HG03097 (cell line): ENCODE measurements around the gene RIPK3.
"Not testable (repeated sequence)": the region's sequence is repeated elsewhere in the genome, so short reads cannot be mapped to it uniquely, and the experiment has no call there.

Experiments used
- ATAC-seq: cut with Tn5 transposase; IDR thresholded peaks from one replicate; pipeline ENCODE4 v1.9.1; 2021; ENCODE audit not compliant: unreplicated experiment, low FRiP score

Gene RIPK3

DNA sequence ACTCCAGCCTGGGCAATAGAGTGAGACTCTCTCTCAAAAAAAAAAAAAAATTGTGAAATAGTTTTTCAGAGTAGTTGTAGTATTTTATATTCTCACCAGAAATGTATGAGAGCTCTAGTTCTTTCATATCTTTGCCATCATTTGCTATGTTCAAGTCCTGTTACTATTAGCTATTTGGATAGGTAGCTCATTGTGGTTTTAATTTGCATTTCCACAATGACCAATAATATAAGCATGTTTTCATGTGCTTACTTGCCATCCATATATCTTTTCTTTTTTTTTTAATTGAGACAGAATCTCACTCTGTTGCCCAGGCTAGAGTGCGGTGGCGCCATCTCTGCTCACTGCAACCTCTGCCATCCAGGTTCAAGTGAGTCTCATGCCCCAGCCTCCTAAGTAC is 8.4 kb upstream of the RIPK3 start:
- ATAC-seq: no peak

GRCh38 chr14:24347134-24347533 is 7.3 kb upstream of the RIPK3 start:
- ATAC-seq: no peak

- no peak for ATAC-seq
These were observed 4.2 kb upstream of the RIPK3 start for GRCh38 chr14:24343795-24344660.

- no peak for ATAC-seq
These were observed 3.1 kb upstream of the RIPK3 start for GRCh38 chr14:24342889-24343288.

DNA sequence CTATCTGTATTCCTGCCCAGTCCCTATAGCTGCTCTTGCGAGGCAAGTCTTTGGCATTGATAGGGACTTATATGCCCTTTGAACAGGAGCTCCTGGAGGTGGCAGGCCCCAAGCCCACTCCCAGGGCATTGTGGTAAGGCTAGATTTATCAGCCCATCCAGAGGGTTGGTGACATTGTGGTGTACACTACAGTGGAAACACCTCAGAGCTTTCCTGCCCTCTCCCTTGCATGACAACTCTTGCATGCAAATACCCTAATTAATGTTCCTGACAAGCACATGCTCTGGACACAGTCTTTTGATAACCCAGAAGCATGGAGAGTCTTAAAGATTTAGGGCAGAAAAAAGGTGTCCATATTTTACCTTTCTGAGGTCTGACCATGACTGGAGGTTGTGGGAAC is 815 bp upstream of the RIPK3 start:
- ATAC-seq: no peak

DNA sequence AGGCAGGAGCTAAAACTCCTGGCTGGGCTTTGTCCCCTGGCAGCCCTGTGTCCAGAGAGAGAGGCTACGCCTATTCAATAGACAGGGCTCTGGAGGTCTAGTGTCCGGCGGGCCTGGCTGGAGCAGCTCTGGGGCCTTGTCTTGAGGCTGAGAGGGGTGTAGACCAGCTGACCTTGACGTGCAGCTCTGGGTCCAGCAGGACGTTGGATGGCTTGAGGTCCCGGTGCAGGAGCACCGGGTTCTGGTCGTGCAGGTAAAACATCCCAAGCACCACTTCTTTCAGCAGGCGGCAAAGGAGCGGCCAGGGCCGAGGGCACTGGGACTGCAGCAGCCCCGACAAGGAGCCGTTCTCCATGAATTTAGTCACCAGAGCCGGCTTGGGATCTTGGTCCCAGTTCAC is 948 bp downstream of the RIPK3 start:
- ATAC-seq: no peak

DNA sequence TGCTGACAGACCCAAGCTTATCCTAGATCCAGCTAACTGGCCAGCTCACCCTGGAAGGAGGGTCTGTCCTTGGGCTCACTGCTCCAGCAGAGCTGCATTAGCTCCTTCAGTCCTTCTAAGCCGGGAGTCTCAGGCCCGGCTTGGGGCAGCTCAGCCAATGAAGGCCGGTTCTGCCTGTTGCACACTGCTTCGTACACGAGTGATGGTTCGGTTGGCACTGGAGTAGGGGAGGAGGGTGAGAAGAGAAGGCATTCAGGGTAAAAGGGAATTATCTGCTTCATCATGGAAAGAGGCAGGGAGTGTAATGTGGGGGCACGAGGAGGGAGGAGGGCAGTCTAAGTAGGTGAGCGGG is 2.0 kb downstream of the RIPK3 start:
- ATAC-seq: no peak

GRCh38 chr14:24337144-24337823 is 2.5 kb downstream of the RIPK3 start:
- ATAC-seq: no peak

- no peak for ATAC-seq
These were observed 4.2 kb downstream of the RIPK3 start for GRCh38 chr14:24335461-24336171.

GRCh38 chr14:24334431-24335291 is 5.1 kb downstream of the RIPK3 start, which contains the start of gene ADCY4:
ADCY4 (minus strand) TSS chr14:24335071; CDS start chr14:24334652, 419 bp downstream.
- ATAC-seq: no peak

- ATAC-seq: peak; percentile 70
These were observed 7.4 kb downstream of the RIPK3 start for GRCh38 chr14:24332268-24332993.

- ATAC-seq: peak; percentile 3
These were observed 8.0 kb downstream of the RIPK3 start for GRCh38 chr14:24331731-24332267.

GRCh38 chr14:24330973-24331674 is 8.7 kb downstream of the RIPK3 start:
- ATAC-seq: no peak

DNA sequence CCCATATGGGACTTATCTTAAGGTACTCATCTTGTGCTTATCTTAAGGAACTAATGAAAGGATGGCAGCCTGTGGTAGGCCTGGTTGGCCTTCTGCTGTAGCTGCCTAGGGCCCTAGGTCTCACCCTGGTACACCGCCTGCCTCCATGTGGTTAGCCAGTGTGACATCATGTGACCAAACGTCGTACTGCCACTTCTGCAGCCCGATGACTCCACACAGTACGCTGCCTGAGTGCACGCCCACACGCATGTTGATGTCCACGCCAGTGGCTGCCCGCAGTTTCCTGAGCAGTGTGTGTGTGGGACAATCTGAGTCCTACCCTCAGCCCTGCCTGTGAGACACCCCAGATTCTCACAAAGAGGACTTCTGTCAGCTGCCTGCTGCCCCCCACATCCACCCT is 10.1 kb downstream of the RIPK3 start:
- no peak for ATAC-seq

DNA sequence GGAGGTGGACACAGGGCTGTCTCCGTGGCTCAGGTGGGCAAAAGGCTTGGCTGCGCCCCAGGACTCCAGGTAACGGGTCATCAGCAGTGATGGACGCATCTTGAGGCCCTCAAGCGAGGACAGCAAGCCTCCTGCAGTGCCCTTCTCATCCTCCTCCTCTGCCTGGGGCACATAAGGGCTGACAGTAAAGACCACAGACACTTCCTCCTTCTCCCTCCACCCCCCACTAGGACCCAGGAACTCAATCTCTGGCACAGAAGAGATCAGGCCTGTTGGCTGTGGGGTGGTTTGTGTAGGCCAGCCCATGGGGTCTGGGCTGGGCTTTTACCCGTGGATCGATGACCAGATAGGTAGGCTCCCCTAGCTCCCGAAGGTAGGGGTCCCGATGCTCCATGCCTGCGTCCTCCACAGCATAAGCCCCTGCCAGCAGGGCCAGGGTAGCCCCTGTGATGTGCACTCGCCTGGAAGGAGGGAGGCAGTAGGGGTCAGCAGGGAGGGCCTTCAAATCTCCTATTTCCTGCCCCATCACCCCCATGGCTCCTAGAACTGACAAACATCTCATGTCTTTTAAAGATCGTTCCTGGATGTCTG is 10.6 kb downstream of the RIPK3 start:
- ATAC-seq: no peak

- ATAC-seq: not testable (repeated sequence)
These were observed 11.9 kb downstream of the RIPK3 start for GRCh38 chr14:24327914-24328313.

DNA sequence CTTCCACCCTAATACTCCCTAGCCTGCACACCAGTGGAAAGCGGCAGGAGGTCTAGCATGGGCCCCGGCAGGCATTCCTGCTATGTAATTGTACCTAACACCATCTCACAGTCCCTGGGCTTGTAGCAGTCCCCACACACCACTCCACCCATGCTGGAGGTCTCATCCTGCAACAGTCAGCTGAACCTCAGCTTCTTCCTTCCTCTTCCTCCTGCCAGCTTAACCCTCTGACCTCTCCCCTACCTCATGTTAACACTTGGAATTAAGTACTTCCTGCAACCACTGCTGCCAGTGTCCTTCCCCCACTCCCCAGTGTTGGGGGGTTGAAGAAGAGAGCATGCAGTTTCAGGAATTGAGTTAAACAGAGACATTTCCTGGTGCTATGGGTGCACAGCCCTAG is 12.5 kb downstream of the RIPK3 start:
- no peak for ATAC-seq

DNA sequence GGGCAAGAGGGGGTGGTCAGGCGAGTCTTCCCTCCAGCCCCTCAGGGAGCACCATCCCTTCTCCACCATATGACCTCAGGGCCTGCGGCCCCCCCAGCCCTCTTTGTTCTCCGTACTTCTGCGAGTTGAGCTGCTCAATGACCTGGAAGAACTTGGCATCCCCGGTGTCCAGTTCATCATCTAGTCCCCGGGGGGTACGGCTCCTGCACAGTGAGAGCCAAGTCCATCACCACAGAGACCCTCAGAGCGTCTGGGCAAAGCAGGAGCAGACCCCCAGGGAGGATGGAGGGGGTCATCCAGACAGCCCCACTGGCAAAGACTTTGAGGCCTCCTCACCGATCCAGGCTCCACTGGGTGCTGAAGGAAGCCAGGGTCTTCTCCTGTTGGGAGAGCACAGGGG is 13.8 kb downstream of the RIPK3 start:
- no peak for ATAC-seq
